Neural crest cell (in vitro differentiated cells): Measurements from ENCODE around the gene DGKG. TPM values are rescaled to one million over a fixed set of nuclear protein-coding genes. Genes with fewer than 3 reads are reported as not detected.
A peak's percentile ranks its signal among the peaks of the same experiment; 100 is the strongest.

Experiments
- DNase-seq: peaks from one replicate; pipeline ENCODE4 v3.0.0; 2021; ENCODE audit warnings: low read depth, mixed read lengths, low spot score
- H3K27ac Mint-ChIP-seq: one replicate; pipeline ENCODE4 v1.8.0; 2021; ENCODE audit warnings: mild to moderate bottlenecking, mixed read lengths; ENCODE audit not compliant: unreplicated experiment
- H3K27me3 Mint-ChIP-seq: 2 replicates; pipeline ENCODE4 v1.8.0; 2021; ENCODE audit warnings: low read depth, mild to moderate bottlenecking, mixed read lengths
- H3K36me3 Mint-ChIP-seq: 2 replicates; pipeline ENCODE4 v1.8.0; 2021; ENCODE audit warnings: low read depth, mild to moderate bottlenecking, mixed read lengths
- H3K4me1 Mint-ChIP-seq: 2 replicates; pipeline ENCODE4 v1.8.0; 2021; ENCODE audit warnings: mixed read lengths
- H3K4me3 Mint-ChIP-seq: one replicate; pipeline ENCODE4 v1.8.0; 2021; ENCODE audit warnings: mild to moderate bottlenecking, mixed read lengths
- H3K9me3 Mint-ChIP-seq: 2 replicates; pipeline ENCODE4 v1.8.0; 2021; ENCODE audit warnings: mixed read lengths
- total RNA-seq: library from RNA; stranded (reverse); gene quantifications from 2 replicates; pipeline ENCODE4 v1.2.1, GENCODE V29; 2021
- TF ChIP-seq, protein P1 (sequence below): fragments of 200-600 bp; sonication (generic); conservative IDR thresholded peaks from 2 replicates; pipeline ENCODE4 v1.5.0; 2021; ENCODE audit warnings: antibody characterized with exemption, mild to moderate bottlenecking

The DGKG gene
- total RNA-seq, 1 donor from 2014 or later: not detected

DNA sequence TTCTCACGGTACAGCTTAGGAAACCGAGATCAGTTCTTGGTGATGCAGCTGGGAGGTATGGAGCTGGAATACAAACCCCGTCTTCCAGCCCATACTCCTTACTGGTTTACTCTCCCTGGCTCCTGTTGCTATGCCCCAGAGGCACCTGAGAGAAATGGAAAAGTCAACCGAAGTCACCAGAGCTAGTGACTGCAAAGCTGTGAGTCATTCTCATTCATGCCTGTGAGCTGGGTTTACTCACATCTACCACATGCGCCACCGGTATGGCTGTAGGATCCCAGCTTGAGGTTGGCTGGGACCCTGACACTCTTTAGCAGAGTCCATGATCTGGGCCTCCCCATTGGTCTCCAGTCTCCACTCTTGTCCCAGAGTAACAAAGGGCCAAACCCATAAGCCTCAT is 141.7 kb downstream of the DGKG start:
- Mint-ChIP-seq H3K4me3 (no peak overlapping the region), H3K9me3 (no peaks in the 10 kb centered on the region), H3K4me1 (peaks cover 36% of the 10 kb centered on the region), H3K36me3 (no peaks in the 10 kb centered on the region), H3K27me3 (peaks cover 20% of the 10 kb centered on the region), H3K27ac (no peak overlapping the region)
- no peak for DNase-seq
- TF ChIP-seq, protein P1, sequence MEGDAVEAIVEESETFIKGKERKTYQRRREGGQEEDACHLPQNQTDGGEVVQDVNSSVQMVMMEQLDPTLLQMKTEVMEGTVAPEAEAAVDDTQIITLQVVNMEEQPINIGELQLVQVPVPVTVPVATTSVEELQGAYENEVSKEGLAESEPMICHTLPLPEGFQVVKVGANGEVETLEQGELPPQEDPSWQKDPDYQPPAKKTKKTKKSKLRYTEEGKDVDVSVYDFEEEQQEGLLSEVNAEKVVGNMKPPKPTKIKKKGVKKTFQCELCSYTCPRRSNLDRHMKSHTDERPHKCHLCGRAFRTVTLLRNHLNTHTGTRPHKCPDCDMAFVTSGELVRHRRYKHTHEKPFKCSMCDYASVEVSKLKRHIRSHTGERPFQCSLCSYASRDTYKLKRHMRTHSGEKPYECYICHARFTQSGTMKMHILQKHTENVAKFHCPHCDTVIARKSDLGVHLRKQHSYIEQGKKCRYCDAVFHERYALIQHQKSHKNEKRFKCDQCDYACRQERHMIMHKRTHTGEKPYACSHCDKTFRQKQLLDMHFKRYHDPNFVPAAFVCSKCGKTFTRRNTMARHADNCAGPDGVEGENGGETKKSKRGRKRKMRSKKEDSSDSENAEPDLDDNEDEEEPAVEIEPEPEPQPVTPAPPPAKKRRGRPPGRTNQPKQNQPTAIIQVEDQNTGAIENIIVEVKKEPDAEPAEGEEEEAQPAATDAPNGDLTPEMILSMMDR: no peak

DNA sequence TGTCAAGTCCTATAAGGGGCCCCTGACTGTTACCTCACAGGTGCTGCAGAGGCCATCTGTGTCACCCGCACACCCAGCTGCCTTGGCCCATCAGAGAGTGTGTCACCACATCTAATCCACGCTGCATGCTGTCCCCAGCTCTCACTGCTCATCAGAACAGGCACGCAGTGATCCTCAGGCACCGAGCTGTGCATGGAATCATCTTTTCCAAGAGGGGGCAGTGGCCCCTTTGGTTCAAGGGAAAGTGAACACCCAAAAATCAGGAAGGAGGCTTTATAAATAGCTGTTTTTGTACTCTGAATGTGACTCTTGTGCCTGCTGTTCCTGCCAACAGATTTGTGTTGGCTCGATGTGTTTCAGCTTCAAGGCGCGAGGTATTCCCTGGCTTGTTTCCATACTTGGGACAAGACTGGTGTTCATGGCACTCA is 142.8 kb downstream of the DGKG start:
- TF ChIP-seq, protein P1: no peak
- Mint-ChIP-seq H3K27ac (no peak overlapping the region), H3K27me3 (peaks cover 17% of the 10 kb centered on the region), H3K9me3 (no peaks in the 10 kb centered on the region), H3K4me3 (no peak overlapping the region), H3K4me1 (peaks cover 44% of the 10 kb centered on the region), H3K36me3 (no peaks in the 10 kb centered on the region)
- DNase-seq: no peak

DNA sequence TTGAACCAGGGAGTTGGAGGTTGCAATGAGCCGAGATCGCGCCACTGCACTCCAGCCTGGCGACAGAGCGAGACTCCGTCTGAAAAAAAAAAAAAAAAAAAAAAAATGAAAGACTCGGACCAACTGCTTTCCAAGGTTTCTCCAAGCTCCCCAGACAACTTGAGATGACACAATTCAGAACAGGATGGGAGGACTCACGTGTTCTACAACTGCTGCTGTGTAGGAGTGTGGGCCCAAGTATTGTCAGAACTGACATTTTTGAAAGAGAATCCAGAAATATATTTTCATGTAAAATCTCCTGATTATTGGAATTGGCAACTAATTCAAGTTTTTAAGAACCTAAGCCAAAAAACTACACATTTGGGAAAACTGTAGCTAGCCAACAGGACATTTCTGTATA is 143.6 kb downstream of the DGKG start:
- DNase-seq: no peak
- no peak overlapping the region for H3K4me3 Mint-ChIP-seq
- peaks cover 10% of the 10 kb centered on the region for H3K27me3 Mint-ChIP-seq
- no peaks in the 10 kb centered on the region for H3K9me3 Mint-ChIP-seq
- H3K27ac Mint-ChIP-seq: no peak overlapping the region
- peaks cover 51% of the 10 kb centered on the region for H3K4me1 Mint-ChIP-seq
- TF ChIP-seq, protein P1: no peak
- no peaks in the 10 kb centered on the region for H3K36me3 Mint-ChIP-seq

DNA sequence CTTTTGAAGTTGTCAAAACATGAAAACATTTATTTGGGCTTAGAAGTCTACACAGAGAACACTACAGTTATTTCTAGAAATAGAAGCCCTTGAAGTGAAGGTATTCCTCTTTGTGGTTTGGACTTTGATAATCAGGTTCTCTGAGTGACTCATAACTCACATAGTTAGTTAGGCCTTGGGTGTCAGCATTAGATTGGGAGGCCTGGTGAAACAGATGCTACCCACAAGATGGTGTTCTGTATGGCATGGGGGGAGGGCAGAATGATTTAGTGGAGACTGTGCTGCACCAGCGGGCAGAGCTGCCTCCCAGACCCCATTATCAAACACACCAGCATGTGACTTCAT is 144.2 kb downstream of the DGKG start:
- no peak for DNase-seq
- Mint-ChIP-seq H3K4me3 (no peak overlapping the region), H3K27ac (peak overlapping the region; percentile 92), H3K4me1 (peaks cover 57% of the 10 kb centered on the region), H3K27me3 (peaks cover 5% of the 10 kb centered on the region), H3K9me3 (no peaks in the 10 kb centered on the region), H3K36me3 (no peaks in the 10 kb centered on the region)
- TF ChIP-seq, protein P1: no peak

DNA sequence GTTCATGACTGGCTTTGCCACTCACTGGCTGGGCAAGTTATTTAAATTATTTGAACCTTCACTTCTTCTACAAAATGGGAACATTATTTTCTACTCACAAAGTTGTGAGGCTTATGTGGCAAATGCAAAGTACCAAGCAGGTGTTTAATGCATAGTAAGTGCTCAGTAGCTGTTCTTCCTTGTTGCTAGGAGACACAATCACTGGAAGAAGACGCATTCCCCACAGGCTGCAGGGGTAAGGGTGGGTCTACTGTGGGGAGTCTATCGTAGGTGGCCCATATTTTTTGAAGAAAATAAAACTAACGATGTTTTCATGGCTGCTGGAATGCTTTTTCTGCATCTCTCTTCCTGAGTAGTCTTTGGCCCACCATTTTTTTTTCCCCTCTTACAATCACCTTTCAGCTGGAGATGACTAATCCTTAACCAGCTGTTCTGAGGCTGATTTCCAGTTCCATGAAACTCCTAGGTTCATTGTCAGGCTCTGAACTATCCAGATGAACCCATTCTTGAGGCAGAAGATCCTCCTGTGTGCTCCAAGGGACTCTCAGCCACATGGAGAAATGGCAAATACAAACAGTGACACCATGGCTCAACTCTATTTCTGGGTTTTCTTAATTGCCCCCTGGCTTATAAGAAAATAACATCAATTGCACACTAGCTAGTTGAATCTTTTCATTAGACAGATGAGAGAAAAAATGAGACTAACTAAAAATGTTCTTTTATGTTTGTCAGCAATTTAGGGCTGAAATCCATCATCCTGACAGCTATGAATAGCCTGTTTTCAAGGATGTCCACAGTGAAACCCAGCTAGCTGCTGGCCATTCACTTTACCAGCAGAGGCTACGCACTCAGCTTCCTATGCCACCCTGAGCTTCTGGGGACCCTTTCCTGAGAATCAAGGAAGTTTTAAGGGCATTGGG is 144.9 kb downstream of the DGKG start:
- Mint-ChIP-seq H3K9me3 (no peaks in the 10 kb centered on the region), H3K4me3 (no peak overlapping the region), H3K27me3 (peaks cover 5% of the 10 kb centered on the region), H3K36me3 (no peaks in the 10 kb centered on the region), H3K4me1 (peaks cover 60% of the 10 kb centered on the region), H3K27ac (no peak overlapping the region)
- no peak for DNase-seq
- TF ChIP-seq, protein P1: no peak
